GM23338 (cell line): ENCODE measurements around the gene NF1. TPM values are rescaled to one million over a fixed set of nuclear protein-coding genes. Genes with fewer than 3 reads are reported as not detected.

Experiments
- ATAC-seq: fragments of 200-7000 bp; cut with Tn5 transposase; 3 replicates; pipeline ENCODE4 v1.9.1; 2020
- DNase-seq: peaks from one replicate; pipeline ENCODE4 v3.0.0-alpha.2; 2015; ENCODE audit warnings: low spot score
- H2AFZ ChIP-seq: fragments of 200-600 bp; sonication (generic); 2 replicates; pipeline ENCODE4 v1.8.0; 2016; ENCODE audit warnings: antibody characterized with exemption, mild to moderate bottlenecking, moderate library complexity
- H3F3A ChIP-seq: fragments of 200-600 bp; sonication (generic); replicated peaks from 2 replicates; pipeline ENCODE4 v1.8.0; 2017; ENCODE audit warnings: antibody characterized with exemption, mixed run types, low read depth
- H3K27ac ChIP-seq: fragments of 200-600 bp; sonication (generic); 2 replicates; pipeline ENCODE4 v1.6.1; 2016; ENCODE audit warnings: low read depth
- H3K27me3 ChIP-seq: fragments of 200-600 bp; sonication (generic); 2 replicates; pipeline ENCODE4 v1.8.0; 2016; ENCODE audit warnings: mild to moderate bottlenecking, mixed run types, moderate library complexity; ENCODE audit not compliant: insufficient read depth
- H3K36me3 ChIP-seq: fragments of 200-600 bp; sonication (generic); 2 replicates; pipeline ENCODE4 v1.8.0; 2016; ENCODE audit warnings: mild to moderate bottlenecking; ENCODE audit not compliant: insufficient read depth
- H3K4me1 ChIP-seq: fragments of 200-600 bp; sonication (generic); 2 replicates; pipeline ENCODE4 v1.8.0; 2016; ENCODE audit warnings: mild to moderate bottlenecking, moderate library complexity; ENCODE audit not compliant: insufficient read depth
- H3K4me2 ChIP-seq: fragments of 200-600 bp; sonication (generic); 2 replicates; pipeline ENCODE4 v1.7.1; 2017; ENCODE audit warnings: mixed run types
- H3K4me3 ChIP-seq: fragments of 200-600 bp; sonication (generic); 2 replicates; pipeline ENCODE4 v1.6.1; 2016; ENCODE audit warnings: mixed run types
- H3K79me2 ChIP-seq: fragments of 200-600 bp; sonication (generic); replicated peaks from 2 replicates; pipeline ENCODE4 v1.8.0; 2017; ENCODE audit warnings: mild to moderate bottlenecking; ENCODE audit not compliant: insufficient read depth
- H3K9me2 ChIP-seq: fragments of 200-600 bp; sonication (generic); 2 replicates; pipeline ENCODE4 v1.8.0; 2017; ENCODE audit not compliant: insufficient read depth
- H4K20me1 ChIP-seq: fragments of 200-600 bp; sonication (generic); replicated peaks from 2 replicates; pipeline ENCODE4 v1.8.0; 2017; ENCODE audit warnings: mild to moderate bottlenecking; ENCODE audit not compliant: insufficient read depth
- H3K27ac Mint-ChIP-seq: 2 replicates; pipeline ENCODE4 v1.8.0; 2020; ENCODE audit warnings: inconsistent platforms, mild to moderate bottlenecking, moderate library complexity, mixed read lengths
- H3K27me3 Mint-ChIP-seq: 3 replicates; pipeline ENCODE4 v1.8.0; 2022; ENCODE audit warnings: low read depth, mild to moderate bottlenecking, moderate library complexity, mixed read lengths, inconsistent platforms; ENCODE audit not compliant: insufficient read depth, poor library complexity
- H3K36me3 Mint-ChIP-seq: 3 replicates; pipeline ENCODE4 v1.8.0; 2021; ENCODE audit warnings: low read depth, mild to moderate bottlenecking, inconsistent platforms, moderate library complexity, mixed read lengths
- H3K4me1 Mint-ChIP-seq: 3 replicates; pipeline ENCODE4 v1.8.0; 2020; ENCODE audit warnings: mild to moderate bottlenecking, inconsistent platforms, mixed read lengths
- H3K4me3 Mint-ChIP-seq: 3 replicates; pipeline ENCODE4 v1.8.0; 2021; ENCODE audit warnings: moderate library complexity, mild to moderate bottlenecking, inconsistent platforms, mixed read lengths
- H3K9me3 Mint-ChIP-seq: 3 replicates; pipeline ENCODE4 v1.8.0; 2020; ENCODE audit warnings: moderate library complexity, mild to moderate bottlenecking, inconsistent platforms, mixed read lengths
- EZH2phosphoT487 ChIP-seq: fragments of 200-600 bp; sonication (generic); IDR thresholded peaks from one replicate; pipeline ENCODE4 v1.8.1; 2018; ENCODE audit warnings: antibody characterized with exemption; ENCODE audit not compliant: unreplicated experiment
- JUNB ChIP-seq: IDR thresholded peaks from one replicate; pipeline ENCODE4 v1.6.1; 2016; ENCODE audit warnings: antibody characterized with exemption; ENCODE audit not compliant: unreplicated experiment
- NANOG ChIP-seq: IDR thresholded peaks from 2 replicates; pipeline ENCODE4 v1.6.1; 2016; ENCODE audit warnings: antibody characterized with exemption, borderline replicate concordance
- POLR2AphosphoS5 ChIP-seq: IDR thresholded peaks from 2 replicates; pipeline ENCODE4 v1.6.1; 2016; ENCODE audit warnings: antibody characterized with exemption, low read depth
- ZNF114 ChIP-seq: fragments of 250-450 bp; sonication (Bioruptor Pico); IDR thresholded peaks from 2 replicates; pipeline ENCODE4 v1.5.0; 2020; ENCODE audit warnings: mild to moderate bottlenecking, moderate library complexity
- ZNF462 ChIP-seq: fragments of 250-450 bp; sonication (Bioruptor Pico); IDR thresholded peaks from 2 replicates; pipeline ENCODE4 v1.5.0; 2020; ENCODE audit warnings: mild to moderate bottlenecking, moderate library complexity
- polyA plus RNA-seq: library from polyadenylated mRNA; unstranded; fragments of >200 nt; fragmentation: Nextera tagmentation; extraction: Ambion mirVana; gene quantifications from 2 replicates; pipeline ENCODE4 v1.2.1, GENCODE V29; 2016
- total RNA-seq: library from RNA; depleted of rRNA; stranded (reverse); fragments of >200 nt; shearing (Covaris generic); gene quantifications from 2 replicates; pipeline ENCODE4 v1.2.3, GENCODE V29; 2014
- TF ChIP-seq, protein P1 (sequence below), 2 experiments: fragments of 200-600 bp in 1 of 2; sonication (generic) in 1 of 2; conservative IDR thresholded peaks; 2 replicates each; pipeline versions ENCODE4 v1.5.1 to v1.6.1; 2016 to 2017; ENCODE audit warnings: antibody characterized with exemption in 2 of 2, low read depth in 2 of 2, mild to moderate bottlenecking in 2 of 2, moderate library complexity in 1 of 2

The NF1 gene
- total and polyA plus RNA-seq, 2 experiments from 2014 or later, result 16.3 to 49.7 TPM

DNA sequence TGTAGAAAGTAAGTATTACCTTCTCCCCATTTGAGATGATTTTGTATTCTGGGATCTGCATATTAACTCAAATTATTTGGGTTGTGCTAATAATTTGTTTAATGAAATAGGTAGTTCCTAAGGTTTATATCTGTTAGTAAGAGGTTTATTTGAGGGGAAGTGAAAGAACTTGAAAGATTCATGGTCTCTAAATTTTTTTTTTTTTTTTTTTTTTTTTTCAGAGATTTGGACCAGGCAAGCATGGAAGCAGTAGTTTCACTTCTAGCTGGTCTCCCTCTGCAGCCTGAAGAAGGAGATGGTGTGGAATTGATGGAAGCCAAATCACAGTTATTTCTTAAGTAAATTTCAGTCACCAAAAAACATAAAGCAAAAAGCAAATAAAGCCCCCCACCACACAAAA, 137.1 kb downstream of the NF1 start:
- Histone ChIP-seq H3K4me2 (no peak overlapping the region), H3K9me2 (no peaks in the 10 kb centered on the region), H3F3A (no peaks in the 10 kb centered on the region), H3K4me1 (no peaks in the 10 kb centered on the region), H3K27ac (no peak overlapping the region), H4K20me1 (no peaks in the 10 kb centered on the region), H3K27me3 (no peaks in the 10 kb centered on the region), H3K79me2 (no peaks in the 10 kb centered on the region), H2AFZ (no peak overlapping the region), H3K36me3 (peaks cover 12% of the 10 kb centered on the region; the same call in 1 of the 2 replicates), H3K4me3 (no peak overlapping the region)
- Mint-ChIP-seq H3K27ac (no peak overlapping the region), H3K36me3 (peaks cover 17% of the 10 kb centered on the region), H3K4me3 (no peak overlapping the region), H3K9me3 (no peaks in the 10 kb centered on the region), H3K27me3 (no peaks in the 10 kb centered on the region), H3K4me1 (no peaks in the 10 kb centered on the region)
- ATAC-seq (no peak), DNase-seq (no peak)
- TF ChIP-seq ZNF114 (CRISPR knock-in tag), result no peak
- no peak for TF ChIP-seq ZNF462 (CRISPR knock-in tag)
- no peak for TF ChIP-seq POLR2AphosphoS5
- TF ChIP-seq NANOG, result no peak
- no peak for TF ChIP-seq JUNB
- TF ChIP-seq, protein P1, sequence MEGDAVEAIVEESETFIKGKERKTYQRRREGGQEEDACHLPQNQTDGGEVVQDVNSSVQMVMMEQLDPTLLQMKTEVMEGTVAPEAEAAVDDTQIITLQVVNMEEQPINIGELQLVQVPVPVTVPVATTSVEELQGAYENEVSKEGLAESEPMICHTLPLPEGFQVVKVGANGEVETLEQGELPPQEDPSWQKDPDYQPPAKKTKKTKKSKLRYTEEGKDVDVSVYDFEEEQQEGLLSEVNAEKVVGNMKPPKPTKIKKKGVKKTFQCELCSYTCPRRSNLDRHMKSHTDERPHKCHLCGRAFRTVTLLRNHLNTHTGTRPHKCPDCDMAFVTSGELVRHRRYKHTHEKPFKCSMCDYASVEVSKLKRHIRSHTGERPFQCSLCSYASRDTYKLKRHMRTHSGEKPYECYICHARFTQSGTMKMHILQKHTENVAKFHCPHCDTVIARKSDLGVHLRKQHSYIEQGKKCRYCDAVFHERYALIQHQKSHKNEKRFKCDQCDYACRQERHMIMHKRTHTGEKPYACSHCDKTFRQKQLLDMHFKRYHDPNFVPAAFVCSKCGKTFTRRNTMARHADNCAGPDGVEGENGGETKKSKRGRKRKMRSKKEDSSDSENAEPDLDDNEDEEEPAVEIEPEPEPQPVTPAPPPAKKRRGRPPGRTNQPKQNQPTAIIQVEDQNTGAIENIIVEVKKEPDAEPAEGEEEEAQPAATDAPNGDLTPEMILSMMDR (conservative IDR thresholded peaks at IDR 0.05; ENCODE audit: low read depth in 2 of 2), result no peak
- no peak for TF ChIP-seq EZH2phosphoT487
